A549 (cell line): ENCODE data around the gene BCAS4. TPM values are rescaled to one million over a fixed set of nuclear protein-coding genes. Genes with fewer than 3 reads are reported as not detected.

ENCODE experiments used
- ATAC-seq, 2 experiments: fragments of 200-7000 bp in 1 of 2; fragments of >200 bp in 1 of 2; cut with Nextera tagmentation in 1 of 2; cut with Tn5 transposase in 1 of 2; 3 replicates each; pipeline versions ENCODE4 v1.8.0 to v1.9.1; 2018 to 2020; ENCODE audit warnings: mild to moderate bottlenecking in 1 of 2, moderate library complexity in 1 of 2
- CTCF ChIA-PET: fragments of 300-600 bp; sonication (Branson Sonifier 250); formaldehyde crosslinking; extraction: SDS; loops from one replicate; lab custom pipeline; 2021; ENCODE audit warnings: antibody characterized with exemption, inconsistent platforms; lab: Yijun Ruan, JAX
- POLR2A ChIA-PET: fragments of 350-600 bp; formaldehyde crosslinking; extraction: SDS; loops from one replicate; lab custom pipeline; 2021; ENCODE audit warnings: antibody characterized with exemption, inconsistent platforms; lab: Yijun Ruan, JAX
- DNase-seq, 2 experiments: peaks; one replicate each; pipeline versions ENCODE4 v3.0.0 to v3.0.0-alpha.2; 2011 to 2016; ENCODE audit warnings: low read depth in 1 of 2, low spot score in 1 of 2
- FAIRE-seq: peaks from 2 replicates; lab custom pipeline; 2011; peaks lifted over from hg19 to GRCh38; lab: Jason Lieb, UNC
- H3K27ac ChIP-seq, 2 experiments: fragments of >200 bp; sonication (Bioruptor Twin); formaldehyde crosslinking; 3 replicates each; pipeline ENCODE4 v1.5.1; 2016 to 2017
- H3K4me1 ChIP-seq: fragments of >200 bp; sonication (Bioruptor Twin); formaldehyde crosslinking; 3 replicates; pipeline ENCODE4 v1.6.1; 2016
- H3K4me2 ChIP-seq: fragments of >200 bp; sonication (Bioruptor Twin); formaldehyde crosslinking; 3 replicates; pipeline ENCODE4 v1.6.1; 2016
- H3K4me3 ChIP-seq: fragments of >200 bp; sonication (Bioruptor Twin); formaldehyde crosslinking; 3 replicates; pipeline ENCODE4 v1.5.1; 2016
- H3K9me3 ChIP-seq: fragments of >200 bp; sonication (Bioruptor Twin); formaldehyde crosslinking; 3 replicates; pipeline ENCODE4 v1.6.1; 2016
- ATOH8 ChIP-seq: fragments of 250-450 bp; sonication (Bioruptor Pico); IDR thresholded peaks from 2 replicates; pipeline ENCODE4 v1.5.0; 2020; ENCODE audit warnings: low read depth, mild to moderate bottlenecking, moderate library complexity
- CHD4 ChIP-seq: fragments of 200-600 bp; sonication (generic); IDR thresholded peaks from 2 replicates; pipeline ENCODE4 v1.6.1; 2016; ENCODE audit warnings: antibody characterized with exemption, mild to moderate bottlenecking, borderline replicate concordance
- CTCF ChIP-seq: fragments of >200 bp; sonication (Bioruptor Twin); formaldehyde crosslinking; IDR thresholded peaks from 3 replicates; pipeline ENCODE4 v1.5.1; 2016
- E2F6 ChIP-seq: IDR thresholded peaks from 2 replicates; pipeline ENCODE4 v1.6.1; 2012; ENCODE audit warnings: low read depth, borderline replicate concordance
- EHF ChIP-seq: fragments of 250-450 bp; sonication (Bioruptor Pico); IDR thresholded peaks from 2 replicates; pipeline ENCODE4 v1.5.0; 2020; ENCODE audit warnings: mild to moderate bottlenecking
- EHMT2 ChIP-seq: fragments of 200-600 bp; sonication (generic); IDR thresholded peaks from 2 replicates; pipeline ENCODE4 v1.6.1; 2016; ENCODE audit warnings: antibody characterized with exemption, low read depth, mild to moderate bottlenecking, moderate library complexity
- EP300 ChIP-seq, 2 experiments: fragments of >200 bp; sonication (Bioruptor Twin); formaldehyde crosslinking; IDR thresholded peaks; 2 replicates in 1 of 2; 3 replicates in 1 of 2; pipeline ENCODE4 v1.6.1; 2016 to 2017
- FOSB ChIP-seq: fragments of 250-450 bp; sonication (Bioruptor Pico); IDR thresholded peaks from 2 replicates; pipeline ENCODE4 v1.5.0; 2020; ENCODE audit warnings: mild to moderate bottlenecking, moderate library complexity
- FOSL2 ChIP-seq, 2 experiments: fragments of 450-650 bp in 1 of 2; fragments of >200 bp in 1 of 2; sonication (Bioruptor Twin) in 1 of 2; formaldehyde crosslinking; IDR thresholded peaks; 2 replicates each; pipeline versions ENCODE4 v1.5.0 to v1.6.1; 2016 to 2020; ENCODE audit warnings: mild to moderate bottlenecking in 1 of 2, moderate library complexity in 1 of 2
- JUNB ChIP-seq: fragments of >200 bp; sonication (Bioruptor Twin); formaldehyde crosslinking; IDR thresholded peaks from 2 replicates; pipeline ENCODE4 v1.6.1; 2016
- MAX ChIP-seq: IDR thresholded peaks from 2 replicates; pipeline ENCODE4 v1.6.1; 2012
- MYC ChIP-seq: IDR thresholded peaks from 2 replicates; pipeline ENCODE4 v1.6.1; 2012; ENCODE audit warnings: mild to moderate bottlenecking, inconsistent platforms, low read length, improper control_type of control experiment, borderline replicate concordance
- NFE2L2 ChIP-seq: fragments of 150-350 bp; conservative IDR thresholded peaks from 2 replicates; pipeline ENCODE4 v1.6.1; 2014; ENCODE audit warnings: low read length
- NR3C1 ChIP-seq: fragments of >200 bp; sonication (Bioruptor Twin); formaldehyde crosslinking; IDR thresholded peaks from 3 replicates; pipeline ENCODE4 v1.6.1; 2017
- POLR2A ChIP-seq: IDR thresholded peaks from 2 replicates; pipeline ENCODE4 v1.6.1; 2012; ENCODE audit warnings: mild to moderate bottlenecking, low read length
- POLR2AphosphoS2 ChIP-seq: conservative IDR thresholded peaks from 2 replicates; pipeline ENCODE4 v1.6.1; 2012; ENCODE audit warnings: low read length, improper control_type of control experiment, inconsistent platforms
- RARB ChIP-seq: fragments of 250-450 bp; sonication (Bioruptor Pico); IDR thresholded peaks from 2 replicates; pipeline ENCODE4 v1.8.0; 2021; ENCODE audit warnings: mild to moderate bottlenecking, moderate library complexity
- REST ChIP-seq: fragments of 200-600 bp; sonication (generic); IDR thresholded peaks from 2 replicates; pipeline ENCODE4 v1.6.1; 2016; ENCODE audit warnings: antibody characterized with exemption, mild to moderate bottlenecking, moderate library complexity
- RFX5 ChIP-seq: fragments of 450-650 bp; IDR thresholded peaks from 2 replicates; pipeline ENCODE4 v1.7.1; 2014; ENCODE audit warnings: antibody characterized with exemption, mild to moderate bottlenecking, moderate library complexity
- USF2 ChIP-seq: fragments of 450-650 bp; IDR thresholded peaks from 2 replicates; pipeline ENCODE4 v1.6.1; 2014; ENCODE audit warnings: antibody characterized with exemption
- ZFP36 ChIP-seq: fragments of 450-650 bp; IDR thresholded peaks from 2 replicates; pipeline ENCODE4 v1.6.1; 2014; ENCODE audit warnings: borderline replicate concordance; ENCODE audit not compliant: partially characterized antibody
- WGBS: methylation state at CpG from one replicate; pipeline ENCODE4 v1.1.6; 2017; ENCODE audit errors: missing lambda C conversion rate; 5-methylcytosine and 5-hydroxymethylcytosine counted together
- polyA plus RNA-seq, 4 experiments: library from polyadenylated mRNA; depleted of rRNA in 3 of 4; stranded (reverse); fragments of >200 nt; fragmentation: RNase III in 1 of 4; extraction: RNeasy Plus Mini Kit Qiagen cat#74134 plus additional on column Dnase treatment in 1 of 4; gene quantifications; 2 replicates in 3 of 4; 3 replicates in 1 of 4; pipeline ENCODE4 v1.2.3, GENCODE V29; 2011 to 2017

BCAS4 gene
- polyA plus RNA-seq, 2 of the 4 experiments (the other 2 are of a cell fraction): 16.9 to 48.4 TPM

DNA sequence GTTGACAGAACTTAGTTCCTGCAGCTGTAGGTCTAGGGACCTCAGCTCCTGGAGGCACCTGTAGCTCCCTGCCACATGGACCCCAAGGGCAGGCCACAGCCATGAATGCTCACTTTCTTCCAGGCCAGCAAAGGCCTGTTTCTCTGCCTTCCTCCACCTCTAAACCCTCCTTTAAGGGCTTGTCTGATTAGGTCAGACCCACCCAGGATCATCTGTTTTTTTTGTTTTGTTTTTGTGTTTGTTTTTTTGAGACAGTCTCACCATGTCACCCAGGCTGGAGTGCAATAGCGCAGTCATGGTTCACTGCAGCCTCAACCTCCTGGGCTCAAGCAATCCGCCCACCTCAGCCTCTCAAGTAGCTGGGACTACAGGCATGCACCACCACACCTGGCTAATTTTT is 11.5 kb upstream of the BCAS4 start:
- Histone ChIP-seq H3K4me1 (peaks cover 9% of the 10 kb centered on the region), H3K27ac (peak overlapping the region in 1 of 2 experiments; percentile 58; a peak in 1 of 6 replicates), H3K9me3 (no peaks in the 10 kb centered on the region), H3K4me2 (no peak overlapping the region), H3K4me3 (no peak overlapping the region)
- CTCF ChIA-PET: interaction anchor here (1.0 to 15.3 kb wide), 7 partner anchors 8 to 153 kb away, joined by 4 to 347 read pairs (median 11); partner anchors contain the start of gene BCAS4
- TF ChIP-seq USF2 (no peak), NFE2L2 (no peak), POLR2A (no peak), RFX5 (no peak)
- ATAC-seq: no peak
- no peak for DNase-seq
- WGBS: 81% methylated on average over 2 of the region's 2 CpGs
- FAIRE-seq: no peak
- POLR2A ChIA-PET: no interaction called here

- DNase-seq: no peak
- no peak for ATAC-seq
- H3K4me1 ChIP-seq: peaks cover 14% of the 10 kb centered on the region
- POLR2A ChIA-PET: no interaction called here
- CTCF ChIA-PET: interaction anchor here (0.7 to 15.3 kb wide), 9 partner anchors 11 to 154 kb away, joined by 3 to 347 read pairs (median 5); partner anchors contain the start of gene BCAS4
- peak overlapping the region in 1 of 2 experiments; percentile 58; a peak in 2 of 6 replicates for H3K27ac ChIP-seq
- no peak overlapping the region for H3K4me3 ChIP-seq
- 97% methylated on average over 6 of the region's 6 CpGs for WGBS
- no peaks in the 10 kb centered on the region for H3K9me3 ChIP-seq
- TF ChIP-seq USF2 (no peak), POLR2A (no peak), REST (no peak), RARB (CRISPR knock-in tag) (no peak), FOSB (no peak), POLR2AphosphoS2 (no peak), FOSL2 (IDR thresholded peaks at IDR 0.05) (no peak), FOSL2 (CRISPR knock-in tag; IDR thresholded peaks at IDR 0.05) (no peak), E2F6 (no peak), MAX (no peak), EP300 (IDR thresholded peaks at IDR 0.05) (no peak), EHF (CRISPR knock-in tag) (no peak), MYC (no peak), NR3C1 (no peak), CTCF (no peak), JUNB (no peak), ZFP36 (no peak), ATOH8 (CRISPR knock-in tag) (no peak), EHMT2 (no peak), CHD4 (no peak)
- H3K4me2 ChIP-seq: no peak overlapping the region
- FAIRE-seq: no peak
These were observed 11.0 kb upstream of the BCAS4 start for GRCh38 chr20:50783903-50784302.
